MM.1S (cell line): Measurements from ENCODE around the gene CELSR3.

ENCODE experiments used
- EZH2 ChIP-seq: fragments of 300-600 bp; sonication (generic); optimal IDR thresholded peaks from 2 replicates; pipeline ENCODE3; 2017; ENCODE audit warnings: low read depth, mild to moderate bottlenecking, antibody characterized with exemption, low read length, mixed read lengths
- TF ChIP-seq, protein P1 (sequence below): fragments of 300-600 bp; sonication (generic); IDR thresholded peaks from 2 replicates; pipeline ENCODE4 v1.5.1; 2016; ENCODE audit warnings: antibody characterized with exemption, low read length, mixed read lengths

DNA sequence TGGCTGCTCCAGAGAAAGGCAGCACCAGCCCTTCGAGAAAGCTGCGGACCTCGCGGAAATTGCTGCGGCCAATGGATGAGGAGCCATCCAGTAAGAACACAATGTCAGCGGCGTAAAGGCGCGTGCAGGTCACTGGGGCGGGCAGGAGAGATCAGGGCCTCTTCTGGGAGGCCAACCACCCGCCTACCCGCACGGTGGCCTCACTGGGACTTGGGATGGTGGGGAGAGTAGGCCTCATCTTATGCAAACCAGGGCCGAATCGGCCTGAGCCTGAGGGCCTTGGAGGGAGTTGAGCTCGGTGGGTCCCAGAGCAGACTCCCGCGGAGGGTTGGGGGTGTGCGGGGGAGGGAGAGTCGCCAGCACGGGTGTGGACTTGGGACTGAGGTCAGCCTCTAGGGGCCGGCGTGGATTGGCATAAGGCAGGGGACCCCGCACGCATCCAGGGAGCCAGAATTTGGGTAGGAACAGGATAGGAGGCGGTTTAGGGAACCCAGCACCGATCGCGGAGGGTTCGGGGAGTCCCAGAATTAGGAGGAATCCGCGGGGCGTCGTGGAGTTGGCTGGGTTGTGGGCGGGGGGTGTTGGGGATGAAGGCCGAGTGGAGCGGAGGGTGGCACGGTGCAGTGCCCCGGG is 68.2 kb downstream of the CELSR3 start:
- TF ChIP-seq, protein P1, sequence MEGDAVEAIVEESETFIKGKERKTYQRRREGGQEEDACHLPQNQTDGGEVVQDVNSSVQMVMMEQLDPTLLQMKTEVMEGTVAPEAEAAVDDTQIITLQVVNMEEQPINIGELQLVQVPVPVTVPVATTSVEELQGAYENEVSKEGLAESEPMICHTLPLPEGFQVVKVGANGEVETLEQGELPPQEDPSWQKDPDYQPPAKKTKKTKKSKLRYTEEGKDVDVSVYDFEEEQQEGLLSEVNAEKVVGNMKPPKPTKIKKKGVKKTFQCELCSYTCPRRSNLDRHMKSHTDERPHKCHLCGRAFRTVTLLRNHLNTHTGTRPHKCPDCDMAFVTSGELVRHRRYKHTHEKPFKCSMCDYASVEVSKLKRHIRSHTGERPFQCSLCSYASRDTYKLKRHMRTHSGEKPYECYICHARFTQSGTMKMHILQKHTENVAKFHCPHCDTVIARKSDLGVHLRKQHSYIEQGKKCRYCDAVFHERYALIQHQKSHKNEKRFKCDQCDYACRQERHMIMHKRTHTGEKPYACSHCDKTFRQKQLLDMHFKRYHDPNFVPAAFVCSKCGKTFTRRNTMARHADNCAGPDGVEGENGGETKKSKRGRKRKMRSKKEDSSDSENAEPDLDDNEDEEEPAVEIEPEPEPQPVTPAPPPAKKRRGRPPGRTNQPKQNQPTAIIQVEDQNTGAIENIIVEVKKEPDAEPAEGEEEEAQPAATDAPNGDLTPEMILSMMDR, result no peak
- no peak for TF ChIP-seq EZH2
